Natural killer cell (primary cell): ENCODE results near the gene ZNF574. TPM values are rescaled to one million over a fixed set of nuclear protein-coding genes. Genes with fewer than 3 reads are reported as not detected.

Experiments used
- ATAC-seq, 3 donors: fragments of 150-1000 bp in 2 of 3; fragments of 200-7000 bp in 1 of 3; cut with Tn5 transposase; 1 replicate in 1 of 3; 2 replicates in 2 of 3; pipeline ENCODE4 v1.10.0; 2021; ENCODE audit warnings: mild to moderate bottlenecking in 2 of 3, moderate library complexity in 2 of 3
- DNase-seq, 2 donors: peaks; one replicate each; pipeline versions ENCODE4 v3.0.0 to v3.0.0-alpha.2; 2013 to 2021; ENCODE audit warnings: mixed read lengths in 1 of 2
- H3K27ac ChIP-seq: one replicate; pipeline ENCODE4 v1.5.1; 2013; ENCODE audit warnings: mild to moderate bottlenecking, low read length
- H3K27me3 ChIP-seq: one replicate; pipeline ENCODE4 v1.6.1; 2013; ENCODE audit warnings: low read length; ENCODE audit not compliant: control insufficient read depth, insufficient read depth
- H3K36me3 ChIP-seq: one replicate; pipeline ENCODE4 v1.6.1; 2013; ENCODE audit warnings: low read length; ENCODE audit not compliant: control insufficient read depth, insufficient read depth
- H3K4me1 ChIP-seq: one replicate; pipeline ENCODE4 v1.6.1; 2013; ENCODE audit warnings: low read length; ENCODE audit not compliant: control insufficient read depth, insufficient read depth
- H3K4me3 ChIP-seq: one replicate; pipeline ENCODE4 v1.5.1; 2013; ENCODE audit warnings: low read length
- H3K9me3 ChIP-seq: one replicate; pipeline ENCODE4 v1.6.1; 2013; ENCODE audit warnings: low read length; ENCODE audit not compliant: control insufficient read depth, insufficient read depth
- H3K27ac Mint-ChIP-seq, 2 donors: one replicate each; pipeline ENCODE4 v1.8.0; 2022; ENCODE audit warnings: mild to moderate bottlenecking in 2 of 2, mixed read lengths in 2 of 2, moderate library complexity in 1 of 2
- H3K27me3 Mint-ChIP-seq, 2 donors: one replicate each; pipeline ENCODE4 v1.8.0; 2022; ENCODE audit warnings: low read depth in 2 of 2, mixed read lengths in 2 of 2
- H3K36me3 Mint-ChIP-seq: one replicate; pipeline ENCODE4 v1.8.0; 2022; ENCODE audit warnings: mixed read lengths
- H3K4me1 Mint-ChIP-seq, 2 donors: one replicate each; pipeline ENCODE4 v1.8.0; 2022; ENCODE audit warnings: mixed read lengths in 2 of 2
- H3K4me3 Mint-ChIP-seq: one replicate; pipeline ENCODE4 v1.8.0; 2022; ENCODE audit warnings: mild to moderate bottlenecking, moderate library complexity, mixed read lengths
- H3K9me3 Mint-ChIP-seq, 2 donors: one replicate each; pipeline ENCODE4 v1.8.0; 2022; ENCODE audit warnings: mixed read lengths in 2 of 2
- WGBS: methylation state at CpG from one replicate; pipeline ENCODE4 v1.1.7; 2013; ENCODE audit warnings: missing lambda C conversion rate; ENCODE audit not compliant: insufficient coverage; 5-methylcytosine and 5-hydroxymethylcytosine counted together
- intact Hi-C: fragments of 100-400 bp; cut with micrococcal nuclease; formaldehyde crosslinking; loops from one replicate; pipeline ENCODE4 v1.14.2; 2022
- total RNA-seq, 4 donors: library from RNA; stranded (reverse); fragments of 120-200 nt in 1 of 4; gene quantifications; one replicate each; pipeline versions ENCODE4 v1.2.3 to v1.2.4, GENCODE V29; 2013 to 2022
- TF ChIP-seq, protein P1 (sequence below): fragments of 200-600 bp; IDR thresholded peaks from one replicate; pipeline ENCODE4 v1.8.0; 2022; ENCODE audit warnings: antibody characterized with exemption

Gene ZNF574
- total RNA-seq, 3 donors from 2014 or later (not counting 1 experiment from before 2014, with no cell fraction given), result 21.6 to 23.7 (median 23.1) TPM

DNA sequence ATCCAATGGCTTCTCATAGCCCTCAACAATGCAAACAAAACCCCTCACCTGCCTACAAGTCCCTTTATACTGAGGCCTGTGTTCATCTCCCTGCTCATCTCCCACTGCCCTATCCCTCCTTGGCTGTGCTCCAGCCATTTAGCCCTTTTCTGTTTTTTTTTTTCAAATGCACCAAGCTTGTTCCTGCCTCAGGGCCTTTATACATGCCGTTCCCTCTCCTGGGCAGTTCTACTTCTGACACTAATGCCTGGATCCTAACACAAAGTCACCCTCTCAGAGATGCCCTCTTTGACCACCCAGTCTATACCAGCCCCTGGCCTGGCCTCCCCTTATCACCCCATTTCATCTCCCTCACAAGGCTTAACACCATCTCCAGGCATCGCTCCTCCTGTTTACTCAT, 26.9 kb downstream of the ZNF574 start:
- no peak overlapping the region for H3K27ac Mint-ChIP-seq
- no peak for DNase-seq
- no peaks in the 10 kb centered on the region for H3K36me3 Mint-ChIP-seq
- H3K27ac ChIP-seq, result no peak overlapping the region
- H3K4me1 Mint-ChIP-seq, result no peaks in the 10 kb centered on the region
- peaks cover 15% of the 10 kb centered on the region for H3K36me3 ChIP-seq
- intact Hi-C loops, result no loop called here
- H3K4me3 Mint-ChIP-seq, result no peak overlapping the region
- no peak overlapping the region for H3K4me3 ChIP-seq
- ATAC-seq, result no peak
- TF ChIP-seq, protein P1, sequence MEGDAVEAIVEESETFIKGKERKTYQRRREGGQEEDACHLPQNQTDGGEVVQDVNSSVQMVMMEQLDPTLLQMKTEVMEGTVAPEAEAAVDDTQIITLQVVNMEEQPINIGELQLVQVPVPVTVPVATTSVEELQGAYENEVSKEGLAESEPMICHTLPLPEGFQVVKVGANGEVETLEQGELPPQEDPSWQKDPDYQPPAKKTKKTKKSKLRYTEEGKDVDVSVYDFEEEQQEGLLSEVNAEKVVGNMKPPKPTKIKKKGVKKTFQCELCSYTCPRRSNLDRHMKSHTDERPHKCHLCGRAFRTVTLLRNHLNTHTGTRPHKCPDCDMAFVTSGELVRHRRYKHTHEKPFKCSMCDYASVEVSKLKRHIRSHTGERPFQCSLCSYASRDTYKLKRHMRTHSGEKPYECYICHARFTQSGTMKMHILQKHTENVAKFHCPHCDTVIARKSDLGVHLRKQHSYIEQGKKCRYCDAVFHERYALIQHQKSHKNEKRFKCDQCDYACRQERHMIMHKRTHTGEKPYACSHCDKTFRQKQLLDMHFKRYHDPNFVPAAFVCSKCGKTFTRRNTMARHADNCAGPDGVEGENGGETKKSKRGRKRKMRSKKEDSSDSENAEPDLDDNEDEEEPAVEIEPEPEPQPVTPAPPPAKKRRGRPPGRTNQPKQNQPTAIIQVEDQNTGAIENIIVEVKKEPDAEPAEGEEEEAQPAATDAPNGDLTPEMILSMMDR, result no peak
- H3K9me3 Mint-ChIP-seq, result no peaks in the 10 kb centered on the region
- no peaks in the 10 kb centered on the region for H3K4me1 ChIP-seq
- no peaks in the 10 kb centered on the region for H3K27me3 ChIP-seq
- WGBS, result 98% methylated on average over 2 of the region's 2 CpGs
- H3K9me3 ChIP-seq, result no peaks in the 10 kb centered on the region
- no peaks in the 10 kb centered on the region for H3K27me3 Mint-ChIP-seq

GRCh38 chr19:42105368-42105767, 29.4 kb downstream of the ZNF574 start:
- Histone ChIP-seq H3K27ac (no peak overlapping the region), H3K4me3 (no peak overlapping the region), H3K27me3 (no peaks in the 10 kb centered on the region), H3K4me1 (peaks cover 4% of the 10 kb centered on the region), H3K36me3 (peaks cover 4% of the 10 kb centered on the region), H3K9me3 (no peaks in the 10 kb centered on the region)
- intact Hi-C loops, result no loop called here
- peaks cover 0 to 6% of the 10 kb centered on the region in 2 donors for H3K4me1 Mint-ChIP-seq
- no peak overlapping the region for H3K27ac Mint-ChIP-seq
- no peak overlapping the region for H3K4me3 Mint-ChIP-seq
- H3K36me3 Mint-ChIP-seq, result no peaks in the 10 kb centered on the region
- WGBS, result 100% methylated on average over 1 of the region's 2 CpGs
- H3K27me3 Mint-ChIP-seq, result no peaks in the 10 kb centered on the region
- no peaks in the 10 kb centered on the region for H3K9me3 Mint-ChIP-seq
- ATAC-seq (no peak), DNase-seq (no peak)
- TF ChIP-seq, protein P1, result no peak

DNA sequence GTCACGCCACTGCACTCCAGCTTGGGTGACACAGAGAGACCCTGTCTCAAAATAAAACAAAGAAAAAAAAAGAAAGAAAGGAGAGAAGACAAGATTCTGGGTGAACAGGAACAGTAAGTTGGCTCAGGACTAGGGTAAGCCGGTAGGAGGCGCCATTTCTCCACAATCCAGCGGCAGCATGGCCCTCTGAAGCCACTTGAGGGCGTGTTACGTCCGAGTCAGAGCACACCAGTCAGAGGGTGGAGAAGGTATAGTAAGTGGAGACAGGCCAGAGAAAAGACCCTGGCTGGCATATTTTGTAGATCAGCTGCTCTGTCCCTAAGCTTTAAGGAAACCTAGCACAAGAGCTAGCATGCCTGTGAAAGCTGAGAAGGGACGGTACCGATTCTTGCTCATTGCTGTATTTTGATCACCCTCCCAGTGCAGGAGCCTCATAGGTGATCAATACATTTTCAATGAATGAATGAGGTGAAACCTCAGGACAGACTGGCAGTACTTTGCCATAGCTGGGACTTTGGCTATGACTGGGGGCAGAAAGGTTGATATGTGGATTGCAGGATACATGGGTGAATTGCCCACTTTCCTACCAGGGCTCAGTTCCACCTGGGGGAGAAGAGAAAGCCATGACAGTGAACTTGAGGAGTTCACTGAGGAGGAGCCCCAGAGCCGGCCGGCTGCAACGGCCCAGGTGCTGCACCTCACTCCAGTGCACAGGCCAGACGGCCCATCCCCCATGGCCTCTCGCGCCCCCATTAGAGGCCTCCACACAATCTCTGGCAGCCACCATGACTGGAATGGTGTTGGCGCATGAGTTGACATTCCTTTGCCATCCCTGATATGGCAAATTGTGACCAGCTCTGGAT, 32.8 kb downstream of the ZNF574 start:
- Mint-ChIP-seq H3K4me3 (no peak overlapping the region), H3K27me3 (no peaks in the 10 kb centered on the region), H3K4me1 (peaks cover 0 to 10% of the 10 kb centered on the region in 2 donors), H3K27ac (peak overlapping the region in 1 of 2 donors; percentile 23), H3K9me3 (no peaks in the 10 kb centered on the region), H3K36me3 (no peaks in the 10 kb centered on the region)
- Histone ChIP-seq H3K4me3 (no peak overlapping the region), H3K9me3 (no peaks in the 10 kb centered on the region), H3K36me3 (peaks cover 14% of the 10 kb centered on the region), H3K27ac (no peak overlapping the region), H3K4me1 (peaks cover 7% of the 10 kb centered on the region), H3K27me3 (no peaks in the 10 kb centered on the region)
- WGBS, result 43% methylated on average over 16 of the region's 16 CpGs
- ATAC-seq, result peak; percentile 95 to 100 (median 100)
- intact Hi-C loops, result loop anchor here (1.0 to 2.0 kb wide), 8 partner anchors 25 to 332 kb away; partner anchors contain the start of gene MEGF8
- TF ChIP-seq, protein P1, result peak; percentile 100
- peak; percentile 85 to 95 for DNase-seq
